IMR-90 (cell line): ENCODE data around the gene PROCA1. TPM values are rescaled to one million over a fixed set of nuclear protein-coding genes. Genes with fewer than 3 reads are reported as not detected.
A peak's percentile ranks its signal among the peaks of the same experiment; 100 is the strongest.

Source experiments
- ATAC-seq: fragments of 200-7000 bp; cut with Tn5 transposase; 2 replicates; pipeline ENCODE4 v1.9.1; 2020; ENCODE audit warnings: low read depth, mild to moderate bottlenecking, moderate library complexity
- BruUV-seq: library from RNA; stranded (reverse); fragments of 400-500 nt; replicated peaks from 2 replicates; lab custom pipeline; 2021; lab: Mats Ljungman, UMichigan
- CTCF ChIA-PET: fragments of 300-600 bp; formaldehyde crosslinking; extraction: SDS; loops from one replicate; lab custom pipeline; 2021; ENCODE audit warnings: antibody characterized with exemption; lab: Yijun Ruan, JAX
- POLR2A ChIA-PET: fragments of 300-600 bp; sonication (Branson Sonifier 250); formaldehyde crosslinking; loops from one replicate; lab custom pipeline; 2022; ENCODE audit warnings: antibody characterized with exemption; ENCODE audit not compliant: unreplicated experiment; lab: Charles Lee
- DNase-seq: peaks from one replicate; pipeline ENCODE4 v3.0.0; 2013
- H2AFZ ChIP-seq: replicated peaks from 2 replicates; pipeline ENCODE3; 2013; ENCODE audit warnings: low read length, mild to moderate bottlenecking; ENCODE audit not compliant: poor library complexity
- H2AK5ac ChIP-seq: 2 replicates; pipeline ENCODE4 v1.6.1; 2013; ENCODE audit warnings: low read depth, low read length, inconsistent platforms
- H2AK9ac ChIP-seq: replicated peaks from 2 replicates; pipeline ENCODE3; 2013; ENCODE audit warnings: mild to moderate bottlenecking, low read depth, low read length, moderate library complexity; ENCODE audit not compliant: poor library complexity
- H2BK120ac ChIP-seq: 2 replicates; pipeline ENCODE4 v1.6.1; 2013; ENCODE audit warnings: low read depth, low read length, inconsistent platforms
- H2BK15ac ChIP-seq: 3 replicates; pipeline ENCODE4 v1.6.1; 2013; ENCODE audit warnings: low read depth, low read length, inconsistent platforms
- H2BK20ac ChIP-seq: 2 replicates; pipeline ENCODE4 v1.6.1; 2013; ENCODE audit warnings: low read depth, mild to moderate bottlenecking, inconsistent platforms, low read length, moderate library complexity
- H2BK5ac ChIP-seq: 2 replicates; pipeline ENCODE4 v1.6.1; 2013; ENCODE audit warnings: mild to moderate bottlenecking, low read depth, low read length, inconsistent platforms; ENCODE audit not compliant: poor library complexity, severe bottlenecking
- H3K14ac ChIP-seq: replicated peaks from 2 replicates; pipeline ENCODE4 v1.6.1; 2013; ENCODE audit warnings: low read depth, low read length, inconsistent platforms
- H3K18ac ChIP-seq: 2 replicates; pipeline ENCODE4 v1.6.1; 2013; ENCODE audit warnings: low read depth, low read length, control low read depth
- H3K23ac ChIP-seq: 2 replicates; pipeline ENCODE4 v1.6.1; 2013; ENCODE audit warnings: low read depth, low read length, inconsistent platforms
- H3K27ac ChIP-seq: 2 replicates; pipeline ENCODE4 v1.5.1; 2013; ENCODE audit warnings: mild to moderate bottlenecking, control low read depth, low read length; ENCODE audit not compliant: insufficient read depth
- H3K27me3 ChIP-seq: 2 replicates; pipeline ENCODE4 v1.6.1; 2013; ENCODE audit warnings: low read length; ENCODE audit not compliant: control insufficient read depth, insufficient read depth
- H3K36me3 ChIP-seq: 2 replicates; pipeline ENCODE4 v1.6.1; 2013; ENCODE audit warnings: low read length, mixed read lengths; ENCODE audit not compliant: control insufficient read depth, insufficient read depth
- H3K4ac ChIP-seq: 2 replicates; pipeline ENCODE4 v1.6.1; 2013; ENCODE audit warnings: low read depth, low read length, inconsistent platforms
- H3K4me1 ChIP-seq: 2 replicates; pipeline ENCODE4 v1.6.1; 2013; ENCODE audit warnings: low read length, mixed read lengths; ENCODE audit not compliant: control insufficient read depth, insufficient read depth
- H3K4me2 ChIP-seq: 2 replicates; pipeline ENCODE4 v1.6.1; 2013; ENCODE audit warnings: low read depth, mild to moderate bottlenecking, control low read depth, low read length, moderate library complexity
- H3K4me3 ChIP-seq: 2 replicates; pipeline ENCODE4 v1.5.1; 2013; ENCODE audit warnings: low read depth, mild to moderate bottlenecking, control low read depth, low read length, moderate library complexity; ENCODE audit not compliant: insufficient read depth
- H3K56ac ChIP-seq: 2 replicates; pipeline ENCODE4 v1.6.1; 2013; ENCODE audit warnings: low read length, inconsistent platforms; ENCODE audit not compliant: insufficient read depth; ENCODE audit errors: extremely low read depth
- H3K79me1 ChIP-seq, 2 experiments: 2 replicates each; pipeline ENCODE4 v1.6.1; 2013; ENCODE audit warnings: low read length in 2 of 2, inconsistent platforms in 1 of 2, low read depth in 1 of 2
- H3K9ac ChIP-seq: 2 replicates; pipeline ENCODE4 v1.6.1; 2013; ENCODE audit warnings: low read depth, low read length, control low read depth
- H3K9me1 ChIP-seq: 2 replicates; pipeline ENCODE4 v1.6.1; 2013; ENCODE audit warnings: low read length, inconsistent platforms; ENCODE audit not compliant: insufficient read depth
- H3K9me3 ChIP-seq: 2 replicates; pipeline ENCODE4 v1.6.1; 2013; ENCODE audit warnings: low read length; ENCODE audit not compliant: control insufficient read depth, insufficient read depth
- H4K20me1 ChIP-seq: 2 replicates; pipeline ENCODE4 v1.6.1; 2013; ENCODE audit warnings: low read length, inconsistent platforms; ENCODE audit not compliant: insufficient read depth
- H4K5ac ChIP-seq: 2 replicates; pipeline ENCODE4 v1.6.1; 2013; ENCODE audit warnings: mild to moderate bottlenecking, low read depth, low read length, control low read depth
- H4K8ac ChIP-seq, 2 experiments: 2 replicates each; pipeline ENCODE4 v1.6.1; 2013; ENCODE audit warnings: low read depth in 2 of 2, low read length in 2 of 2, control low read depth in 1 of 2, inconsistent platforms in 1 of 2
- H4K91ac ChIP-seq: 2 replicates; pipeline ENCODE4 v1.6.1; 2013; ENCODE audit warnings: low read depth, low read length, inconsistent platforms; ENCODE audit not compliant: insufficient read depth
- SMC3 ChIP-seq: fragments of 150-350 bp; IDR thresholded peaks from 2 replicates; pipeline ENCODE4 v1.6.1; 2016; ENCODE audit warnings: low read depth, mild to moderate bottlenecking, antibody characterized with exemption, low read length, moderate library complexity
- USF2 ChIP-seq: fragments of 150-350 bp; IDR thresholded peaks from 2 replicates; pipeline ENCODE4 v1.6.1; 2017; ENCODE audit warnings: mild to moderate bottlenecking, antibody characterized with exemption, low read length, low read depth
- WGBS, 2 experiments: methylation state at CpG; one replicate each; pipeline versions ENCODE4 v1.1.5 to v1.1.7; 2013; ENCODE audit warnings: missing lambda C conversion rate in 2 of 2; ENCODE audit not compliant: insufficient read length in 1 of 2; ENCODE audit errors: extremely low coverage in 2 of 2; 5-methylcytosine and 5-hydroxymethylcytosine counted together
- dilution Hi-C: fragments of 300-500 bp; cut with HindIII; formaldehyde crosslinking; loops from one replicate; pipeline ENCODE4 v1.14.3; 2018; ENCODE audit warnings: low sequenced_read_pairs; ENCODE audit not compliant: unreplicated experiment
- in situ Hi-C: fragments of 300-500 bp; cut with MboI; formaldehyde crosslinking; loops from 3 replicates; pipeline ENCODE4 v1.14.3; 2019; ENCODE audit warnings: low sequenced_read_pairs, inconsistent platforms, mixed read lengths
- intact Hi-C: fragments of 100-400 bp; cut with micrococcal nuclease; formaldehyde crosslinking; loops from 2 replicates; pipeline ENCODE4 v1.10.0; 2022
- polyA plus RNA-seq, 3 experiments: library from polyadenylated mRNA; depleted of rRNA; stranded (reverse); fragments of >200 nt; gene quantifications; 2 replicates each; pipeline ENCODE4 v1.2.3, GENCODE V29; 2012; ENCODE audit warnings: low replicate concordance in 1 of 3
- total RNA-seq: library from RNA; depleted of rRNA; stranded (reverse); fragments of >200 nt; gene quantifications from 2 replicates; pipeline ENCODE4 v1.2.3, GENCODE V29; 2012

Gene PROCA1
- total and polyA plus RNA-seq, 2 of the 4 experiments (the other 2 are of a cell fraction) = 0.36 to 1.7 TPM

- CTCF ChIA-PET = interaction anchor here (1.5 kb wide), 1 partner anchor 16 kb away, joined by 6 read pairs; no protein-coding TSS in a partner anchor
- in situ Hi-C loops = no loop called here
- H4K8ac ChIP-seq = peak overlapping the region; percentile 92 to 94
Observed at GRCh38 chr17:28662527-28662829, 49.2 kb downstream of the PROCA1 start.

More at GRCh38 chr17:28662527-28662829, 49.2 kb downstream of the PROCA1 start:
- Histone ChIP-seq H3K18ac (peak overlapping the region; percentile 78; the same call in 1 of the 2 replicates), H2BK20ac (no peak overlapping the region), H3K36me3 (peaks cover 17% of the 10 kb centered on the region), H2BK120ac (no peak overlapping the region), H3K4me2 (peak overlapping the region; percentile 81), H2AFZ (peak overlapping the region; percentile 93), H3K9me3 (no peaks in the 10 kb centered on the region), H2AK5ac (peak overlapping the region; percentile 89), H2AK9ac (peak overlapping the region; percentile 90), H3K79me1 (peaks cover 11 to 59% of the 10 kb centered on the region in 2 experiments), H2BK5ac (peak overlapping the region; percentile 88), H3K14ac (peak overlapping the region; percentile 88), H3K27me3 (no peaks in the 10 kb centered on the region), H4K20me1 (peaks cover 52% of the 10 kb centered on the region), H2BK15ac (no peak overlapping the region), H3K23ac (peak overlapping the region; percentile 91), H3K9me1 (peaks cover 12% of the 10 kb centered on the region), H3K56ac (peak overlapping the region; percentile 100), H3K27ac (peak overlapping the region; percentile 99), H3K4ac (peak overlapping the region; percentile 88), H3K9ac (peak overlapping the region; percentile 99), H3K4me1 (peaks cover 2% of the 10 kb centered on the region; the same call in 1 of the 2 replicates), H4K5ac (peak overlapping the region; percentile 75), H4K91ac (peak overlapping the region; percentile 79; the same call in 1 of the 2 replicates), H3K4me3 (peak overlapping the region; percentile 73)
- ATAC-seq (peak; percentile 6; the same call in 1 of the 2 replicates), DNase-seq (no peak)
- POLR2A ChIA-PET = interaction anchor here (1.2 kb wide), 2 partner anchors 8 to 19 kb away, joined by 4 to 6 read pairs; no protein-coding TSS in a partner anchor
- WGBS, 2 experiments = 0% methylated on average over 5 of the region's 10 CpGs; no CpG with 5 or more reads in 1 of the 2 experiments
- TF ChIP-seq SMC3 = no peak
- 0 out of 2 replicates have a peak, but pooled peaks have one; percentile 1 for TF ChIP-seq USF2
- no TSS peak for BruUV-seq
- dilution Hi-C loops (no loop called here), intact Hi-C loops (no loop called here)
